Liver (tissue), 9 donors: Measurements from ENCODE around the gene TCEAL3. TPM values are rescaled to one million over a fixed set of nuclear protein-coding genes. Genes with fewer than 3 reads are reported as not detected.
"Not testable (repeated sequence)": the region's sequence is repeated elsewhere in the genome, so short reads cannot be mapped to it uniquely, and the experiment has no call there.

Experiments
- DNase-seq: peaks from one replicate; pipeline ENCODE4 v3.0.0-alpha.2; 2017; ENCODE audit warnings: low spot score
- H3K27ac ChIP-seq, 2 donors: one replicate each; pipeline ENCODE4 v1.7.0; 2013; ENCODE audit warnings: inconsistent platforms in 2 of 2, low read length in 2 of 2, control low read depth in 1 of 2, low read depth in 1 of 2, mild to moderate bottlenecking in 1 of 2
- H3K27me3 ChIP-seq, 4 donors: one replicate each; pipeline versions ENCODE4 v1.6.1 to v1.7.0; 2013; ENCODE audit warnings: low read length in 3 of 4, inconsistent platforms in 1 of 4, mild to moderate bottlenecking in 1 of 4, moderate library complexity in 1 of 4; ENCODE audit not compliant: control insufficient read depth in 4 of 4, insufficient read depth in 4 of 4
- H3K36me3 ChIP-seq, 4 donors: one replicate each; pipeline versions ENCODE4 v1.6.1 to v1.7.0; 2013; ENCODE audit warnings: low read length in 3 of 4, mild to moderate bottlenecking in 3 of 4, low read depth in 1 of 4, moderate library complexity in 1 of 4; ENCODE audit not compliant: control insufficient read depth in 4 of 4, insufficient read depth in 3 of 4
- H3K4me1 ChIP-seq, 4 donors: one replicate each; pipeline versions ENCODE4 v1.6.1 to v1.7.0; 2013; ENCODE audit warnings: low read length in 3 of 4, mild to moderate bottlenecking in 3 of 4, moderate library complexity in 1 of 4; ENCODE audit not compliant: control insufficient read depth in 4 of 4, insufficient read depth in 4 of 4
- H3K4me3 ChIP-seq, 3 donors: one replicate each; pipeline versions ENCODE4 v1.6.1 to v1.7.0; 2013; ENCODE audit warnings: low read length in 3 of 3, control low read depth in 1 of 3, low read depth in 1 of 3, mild to moderate bottlenecking in 1 of 3
- H3K9ac ChIP-seq, 2 donors: one replicate each; pipeline ENCODE4 v1.7.0; 2013; ENCODE audit warnings: low read length in 2 of 2, mild to moderate bottlenecking in 2 of 2, moderate library complexity in 2 of 2, control low read depth in 1 of 2, low read depth in 1 of 2
- H3K9me3 ChIP-seq, 4 donors: one replicate each; pipeline versions ENCODE4 v1.6.1 to v1.7.0; 2013; ENCODE audit warnings: low read length in 3 of 4; ENCODE audit not compliant: control insufficient read depth in 4 of 4
- EGR1 ChIP-seq, 2 donors: IDR thresholded peaks; 2 replicates each; pipeline ENCODE4 v1.6.1; 2016 to 2018; ENCODE audit warnings: antibody characterized with exemption in 2 of 2, low read depth in 2 of 2
- FOXA1 ChIP-seq: IDR thresholded peaks from 2 replicates; pipeline ENCODE4 v1.6.1; 2016; ENCODE audit warnings: antibody characterized with exemption
- FOXA2 ChIP-seq: IDR thresholded peaks from 2 replicates; pipeline ENCODE4 v1.6.1; 2016; ENCODE audit warnings: antibody characterized with exemption
- GABPA ChIP-seq, 2 donors: IDR thresholded peaks in 1 of 2; conservative IDR thresholded peaks in 1 of 2; 2 replicates each; pipeline ENCODE4 v1.6.1; 2016; ENCODE audit warnings: antibody characterized with exemption in 2 of 2, mild to moderate bottlenecking in 1 of 2, moderate library complexity in 1 of 2
- HNF4A ChIP-seq, 2 donors: conservative IDR thresholded peaks; 2 replicates each; pipeline ENCODE4 v1.6.1; 2016; ENCODE audit warnings: antibody characterized with exemption in 2 of 2, mild to moderate bottlenecking in 2 of 2
- HNF4G ChIP-seq: IDR thresholded peaks from 2 replicates; pipeline ENCODE4 v1.6.1; 2016; ENCODE audit warnings: antibody characterized with exemption
- JUND ChIP-seq, 2 donors: IDR thresholded peaks; 2 replicates each; pipeline ENCODE4 v1.6.1; 2016; ENCODE audit warnings: antibody characterized with exemption in 2 of 2
- NR2F2 ChIP-seq: IDR thresholded peaks from 2 replicates; pipeline ENCODE4 v1.6.1; 2016; ENCODE audit warnings: antibody characterized with exemption
- RAD21 ChIP-seq, 2 donors: IDR thresholded peaks; 2 replicates each; pipeline ENCODE4 v1.6.1; 2016; ENCODE audit warnings: antibody characterized with exemption in 2 of 2, mild to moderate bottlenecking in 2 of 2
- RXRA ChIP-seq, 2 donors: IDR thresholded peaks; 2 replicates each; pipeline ENCODE4 v1.6.1; 2017 to 2018; ENCODE audit warnings: antibody characterized with exemption in 2 of 2, mild to moderate bottlenecking in 1 of 2
- SP1 ChIP-seq: IDR thresholded peaks from 2 replicates; pipeline ENCODE4 v1.6.1; 2018; ENCODE audit warnings: antibody characterized with exemption, mild to moderate bottlenecking
- TAF1 ChIP-seq: conservative IDR thresholded peaks from 2 replicates; pipeline ENCODE4 v1.6.1; 2016; ENCODE audit warnings: antibody characterized with exemption, mild to moderate bottlenecking
- YY1 ChIP-seq: IDR thresholded peaks from 2 replicates; pipeline ENCODE4 v1.6.1; 2016; ENCODE audit warnings: antibody characterized with exemption, mild to moderate bottlenecking
- WGBS: extraction: QIAGEN DNeasy Blood & Tissue Kit; methylation state at CpG from one replicate; pipeline ENCODE4 v1.1.7; 2013; 5-methylcytosine and 5-hydroxymethylcytosine counted together
- polyA plus RNA-seq, 2 donors: library from polyadenylated mRNA; stranded (reverse) in 1 of 2; unstranded in 1 of 2; fragments of 200-250 nt in 1 of 2; fragments of >200 nt in 1 of 2; fragmentation: Nextera tagmentation in 1 of 2; extraction: Ambion mirVana in 1 of 2; gene quantifications; one replicate each; pipeline versions ENCODE4 v1.2.1 to v1.2.3, GENCODE V29; 2013 to 2015
- total RNA-seq, 2 donors: library from RNA; depleted of rRNA; stranded (reverse); fragments of >200 nt; gene quantifications; one replicate each; pipeline ENCODE4 v1.2.3, GENCODE V29; 2014
- TF ChIP-seq, protein P1 (sequence below): IDR thresholded peaks from 2 replicates; pipeline ENCODE4 v1.6.1; 2016; ENCODE audit warnings: antibody characterized with exemption
- TF ChIP-seq, protein P2 (sequence below): IDR thresholded peaks from 2 replicates; pipeline ENCODE4 v1.6.1; 2016; ENCODE audit warnings: antibody characterized with exemption
- TF ChIP-seq, protein P3 (sequence below): fragments of 150-350 bp; IDR thresholded peaks from 2 replicates; pipeline ENCODE4 v1.5.1; 2017; ENCODE audit warnings: improper control_type of control experiment, low read depth, low read length; ENCODE audit not compliant: missing input control
- TF ChIP-seq, protein P4 (sequence below): IDR thresholded peaks from 2 replicates; pipeline ENCODE4 v1.6.1; 2016; ENCODE audit warnings: antibody characterized with exemption
- TF ChIP-seq, protein P5 (sequence below): IDR thresholded peaks from 2 replicates; pipeline ENCODE4 v1.6.1; 2016; ENCODE audit warnings: antibody characterized with exemption, mild to moderate bottlenecking
- donor health status: healthy.
- donor health status: healthy.
- donor health status: healthy.
- donor health status: healthy.
- donor health status: healthy.

TCEAL3 gene
- total and polyA plus RNA-seq, 4 donors, result 1.4 to 4.4 (median 2.4) TPM

DNA sequence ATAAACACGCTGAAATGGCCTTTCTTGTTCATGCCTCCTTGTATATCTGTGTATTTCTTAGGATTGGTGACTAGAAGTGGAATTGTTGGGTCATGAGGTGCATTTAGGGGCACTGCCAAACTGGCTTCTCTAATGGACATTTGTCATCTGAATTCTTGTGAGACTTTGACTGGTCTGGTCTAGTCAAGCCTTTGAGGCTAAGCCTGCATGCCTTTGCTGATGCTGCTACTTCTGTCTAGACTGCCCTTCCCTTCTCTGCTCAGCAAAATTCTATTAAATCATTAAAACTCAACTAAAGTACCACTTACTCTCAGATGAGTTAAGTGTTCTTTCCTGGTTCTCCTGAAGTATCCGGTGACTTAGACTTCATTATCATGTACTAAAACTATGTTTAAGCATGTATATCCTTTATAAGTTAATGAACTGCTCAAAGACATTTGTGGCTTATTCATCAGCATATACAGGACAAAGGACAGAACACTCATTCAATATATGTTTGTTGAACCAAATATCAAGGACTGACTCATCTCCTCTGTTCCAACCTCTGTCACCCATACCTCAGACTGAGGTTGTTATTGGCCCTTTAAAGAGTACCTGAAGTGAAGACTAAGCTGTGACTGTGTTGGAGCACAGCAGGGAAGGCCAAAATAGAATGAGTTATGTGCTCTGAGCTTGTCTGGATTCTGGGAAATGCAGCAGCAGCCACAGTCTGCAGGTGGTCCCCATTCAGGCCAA, 30.0 kb downstream of the TCEAL3 start:
- 95% methylated on average over 2 of the region's 2 CpGs for WGBS

DNA sequence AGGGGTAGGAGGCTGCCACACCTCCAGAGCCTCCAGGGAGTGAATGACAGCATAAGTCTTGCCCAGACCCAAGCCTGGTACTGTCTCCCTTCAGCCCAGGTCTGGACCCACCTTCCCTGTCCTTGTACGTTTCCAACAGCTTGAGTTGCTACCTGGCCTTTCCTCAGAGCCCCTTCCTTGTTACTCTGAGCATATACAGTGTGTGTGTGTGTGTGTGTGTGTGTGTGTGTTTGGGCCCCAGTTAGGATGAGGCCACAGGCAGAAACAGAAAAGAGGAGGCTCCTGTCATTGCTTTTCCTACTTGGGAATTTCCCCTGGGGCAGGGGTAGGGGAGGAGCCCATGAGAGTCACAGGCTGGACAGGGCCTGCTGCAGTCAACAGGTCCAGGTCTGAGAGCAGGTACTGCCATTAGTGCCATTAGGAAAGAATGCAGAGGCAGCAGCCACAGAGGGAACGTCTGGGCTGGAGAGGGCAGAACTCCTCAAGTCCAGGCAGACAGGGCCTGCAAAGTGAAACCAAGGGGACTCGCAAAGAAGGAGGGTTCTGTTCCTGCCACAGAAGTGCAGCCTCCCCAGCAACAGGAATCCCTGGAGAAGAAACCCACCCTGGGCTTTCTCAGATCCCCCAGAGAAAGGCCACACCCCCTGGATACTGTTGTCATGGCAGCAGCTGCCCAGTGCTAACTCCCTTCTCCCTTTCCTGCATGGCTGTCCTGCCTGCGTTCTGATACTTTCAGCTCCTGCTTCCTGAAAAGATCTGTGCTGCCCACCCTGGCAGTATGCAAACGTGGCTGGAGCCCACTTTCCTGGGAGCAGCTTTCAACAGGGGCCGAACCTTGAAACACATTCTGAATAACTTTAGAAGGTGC, 30.9 kb downstream of the TCEAL3 start:
- H3K4me3 ChIP-seq, H3K9ac ChIP-seq, H3K36me3 ChIP-seq, DNase-seq, H3K4me1 ChIP-seq, H3K9me3 ChIP-seq, H3K27me3 ChIP-seq, H3K27ac ChIP-seq: not testable (repeated sequence)
- 63% methylated on average over 6 of the region's 6 CpGs for whole genome bisulfite sequencing

More for the DNA sequence above, 30.0 kb downstream of the TCEAL3 start:
- H3K27ac ChIP-seq, result no peak overlapping the region
- H3K9ac ChIP-seq, result no peak overlapping the region
- peaks cover 0 to 2% (median 0%) of the 10 kb centered on the region in 4 donors for H3K9me3 ChIP-seq
- no peak overlapping the region for H3K4me3 ChIP-seq
- TF ChIP-seq, protein P1, sequence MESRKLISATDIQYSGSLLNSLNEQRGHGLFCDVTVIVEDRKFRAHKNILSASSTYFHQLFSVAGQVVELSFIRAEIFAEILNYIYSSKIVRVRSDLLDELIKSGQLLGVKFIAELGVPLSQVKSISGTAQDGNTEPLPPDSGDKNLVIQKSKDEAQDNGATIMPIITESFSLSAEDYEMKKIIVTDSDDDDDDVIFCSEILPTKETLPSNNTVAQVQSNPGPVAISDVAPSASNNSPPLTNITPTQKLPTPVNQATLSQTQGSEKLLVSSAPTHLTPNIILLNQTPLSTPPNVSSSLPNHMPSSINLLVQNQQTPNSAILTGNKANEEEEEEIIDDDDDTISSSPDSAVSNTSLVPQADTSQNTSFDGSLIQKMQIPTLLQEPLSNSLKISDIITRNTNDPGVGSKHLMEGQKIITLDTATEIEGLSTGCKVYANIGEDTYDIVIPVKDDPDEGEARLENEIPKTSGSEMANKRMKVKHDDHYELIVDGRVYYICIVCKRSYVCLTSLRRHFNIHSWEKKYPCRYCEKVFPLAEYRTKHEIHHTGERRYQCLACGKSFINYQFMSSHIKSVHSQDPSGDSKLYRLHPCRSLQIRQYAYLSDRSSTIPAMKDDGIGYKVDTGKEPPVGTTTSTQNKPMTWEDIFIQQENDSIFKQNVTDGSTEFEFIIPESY, result no peak
- no peak for TF ChIP-seq JUND (IDR thresholded peaks at IDR 0.05)
- TF ChIP-seq HNF4G, result no peak
- no peak for TF ChIP-seq HNF4A (conservative IDR thresholded peaks at IDR 0.05)
- TF ChIP-seq, protein P2, sequence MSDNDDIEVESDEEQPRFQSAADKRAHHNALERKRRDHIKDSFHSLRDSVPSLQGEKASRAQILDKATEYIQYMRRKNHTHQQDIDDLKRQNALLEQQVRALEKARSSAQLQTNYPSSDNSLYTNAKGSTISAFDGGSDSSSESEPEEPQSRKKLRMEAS, result no peak
- no peak for TF ChIP-seq NR2F2
- TF ChIP-seq FOXA2, result no peak
- TF ChIP-seq EGR1 (IDR thresholded peaks at IDR 0.05; ENCODE audit: low read depth in 2 of 2), result no peak
- no peak for TF ChIP-seq TAF1
- no peak for TF ChIP-seq YY1
- TF ChIP-seq, protein P3, sequence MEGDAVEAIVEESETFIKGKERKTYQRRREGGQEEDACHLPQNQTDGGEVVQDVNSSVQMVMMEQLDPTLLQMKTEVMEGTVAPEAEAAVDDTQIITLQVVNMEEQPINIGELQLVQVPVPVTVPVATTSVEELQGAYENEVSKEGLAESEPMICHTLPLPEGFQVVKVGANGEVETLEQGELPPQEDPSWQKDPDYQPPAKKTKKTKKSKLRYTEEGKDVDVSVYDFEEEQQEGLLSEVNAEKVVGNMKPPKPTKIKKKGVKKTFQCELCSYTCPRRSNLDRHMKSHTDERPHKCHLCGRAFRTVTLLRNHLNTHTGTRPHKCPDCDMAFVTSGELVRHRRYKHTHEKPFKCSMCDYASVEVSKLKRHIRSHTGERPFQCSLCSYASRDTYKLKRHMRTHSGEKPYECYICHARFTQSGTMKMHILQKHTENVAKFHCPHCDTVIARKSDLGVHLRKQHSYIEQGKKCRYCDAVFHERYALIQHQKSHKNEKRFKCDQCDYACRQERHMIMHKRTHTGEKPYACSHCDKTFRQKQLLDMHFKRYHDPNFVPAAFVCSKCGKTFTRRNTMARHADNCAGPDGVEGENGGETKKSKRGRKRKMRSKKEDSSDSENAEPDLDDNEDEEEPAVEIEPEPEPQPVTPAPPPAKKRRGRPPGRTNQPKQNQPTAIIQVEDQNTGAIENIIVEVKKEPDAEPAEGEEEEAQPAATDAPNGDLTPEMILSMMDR, result no peak
- TF ChIP-seq FOXA1, result no peak
- TF ChIP-seq, protein P4, sequence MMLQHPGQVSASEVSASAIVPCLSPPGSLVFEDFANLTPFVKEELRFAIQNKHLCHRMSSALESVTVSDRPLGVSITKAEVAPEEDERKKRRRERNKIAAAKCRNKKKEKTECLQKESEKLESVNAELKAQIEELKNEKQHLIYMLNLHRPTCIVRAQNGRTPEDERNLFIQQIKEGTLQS, result no peak
- TF ChIP-seq RXRA (IDR thresholded peaks at IDR 0.05), result no peak
- no peak for TF ChIP-seq RAD21 (IDR thresholded peaks at IDR 0.05)
- TF ChIP-seq, protein P5, sequence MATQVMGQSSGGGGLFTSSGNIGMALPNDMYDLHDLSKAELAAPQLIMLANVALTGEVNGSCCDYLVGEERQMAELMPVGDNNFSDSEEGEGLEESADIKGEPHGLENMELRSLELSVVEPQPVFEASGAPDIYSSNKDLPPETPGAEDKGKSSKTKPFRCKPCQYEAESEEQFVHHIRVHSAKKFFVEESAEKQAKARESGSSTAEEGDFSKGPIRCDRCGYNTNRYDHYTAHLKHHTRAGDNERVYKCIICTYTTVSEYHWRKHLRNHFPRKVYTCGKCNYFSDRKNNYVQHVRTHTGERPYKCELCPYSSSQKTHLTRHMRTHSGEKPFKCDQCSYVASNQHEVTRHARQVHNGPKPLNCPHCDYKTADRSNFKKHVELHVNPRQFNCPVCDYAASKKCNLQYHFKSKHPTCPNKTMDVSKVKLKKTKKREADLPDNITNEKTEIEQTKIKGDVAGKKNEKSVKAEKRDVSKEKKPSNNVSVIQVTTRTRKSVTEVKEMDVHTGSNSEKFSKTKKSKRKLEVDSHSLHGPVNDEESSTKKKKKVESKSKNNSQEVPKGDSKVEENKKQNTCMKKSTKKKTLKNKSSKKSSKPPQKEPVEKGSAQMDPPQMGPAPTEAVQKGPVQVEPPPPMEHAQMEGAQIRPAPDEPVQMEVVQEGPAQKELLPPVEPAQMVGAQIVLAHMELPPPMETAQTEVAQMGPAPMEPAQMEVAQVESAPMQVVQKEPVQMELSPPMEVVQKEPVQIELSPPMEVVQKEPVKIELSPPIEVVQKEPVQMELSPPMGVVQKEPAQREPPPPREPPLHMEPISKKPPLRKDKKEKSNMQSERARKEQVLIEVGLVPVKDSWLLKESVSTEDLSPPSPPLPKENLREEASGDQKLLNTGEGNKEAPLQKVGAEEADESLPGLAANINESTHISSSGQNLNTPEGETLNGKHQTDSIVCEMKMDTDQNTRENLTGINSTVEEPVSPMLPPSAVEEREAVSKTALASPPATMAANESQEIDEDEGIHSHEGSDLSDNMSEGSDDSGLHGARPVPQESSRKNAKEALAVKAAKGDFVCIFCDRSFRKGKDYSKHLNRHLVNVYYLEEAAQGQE, result no peak
- no peak for TF ChIP-seq GABPA (IDR thresholded peaks at IDR 0.05 in 1 of 2, conservative IDR thresholded peaks at IDR 0.05 in 1 of 2)
- no peak for TF ChIP-seq SP1
- no peaks in the 10 kb centered on the region for H3K36me3 ChIP-seq
- H3K4me1 ChIP-seq, result peaks cover 0 to 3% (median 0%) of the 10 kb centered on the region in 4 donors
- peaks cover 0 to 5% (median 0%) of the 10 kb centered on the region in 4 donors for H3K27me3 ChIP-seq
- no peak for DNase-seq
